Measurements from ENCODE around the gene RAD54L.
"Not testable (repeated sequence)": the region's sequence is repeated elsewhere in the genome, so short reads cannot be mapped to it uniquely, and the experiment has no call there.

The RAD54L gene

GRCh38 chr1:46242918-46243317 lies 4.6 kb upstream of the RAD54L start:
- DNase-seq, result no peak

GRCh38 chr1:46243831-46244230 lies 3.7 kb upstream of the RAD54L start:
- not testable (repeated sequence) for DNase-seq

- DNase-seq, result peak; percentile 9
These were observed 2.7 kb upstream of the RAD54L start for GRCh38 chr1:46244656-46245371.

GRCh38 chr1:46246136-46246535 lies 1.4 kb upstream of the RAD54L start:
- DNase-seq, result not testable (repeated sequence)

GRCh38 chr1:46246548-46247435 lies 771 bp upstream of the RAD54L start:
- DNase-seq, result peak; percentile 61

- peak; percentile 31 for DNase-seq
These were observed 758 bp downstream of the RAD54L start for GRCh38 chr1:46248122-46248920.

- DNase-seq, result no peak
These were observed 7.1 kb downstream of the RAD54L start for GRCh38 chr1:46254668-46255067.

- DNase-seq, result no peak
These were observed 9.0 kb downstream of the RAD54L start for GRCh38 chr1:46256523-46256922.

- no peak for DNase-seq
These were observed 14.9 kb downstream of the RAD54L start for GRCh38 chr1:46262508-46262907.

- no peak for DNase-seq
These were observed 15.6 kb downstream of the RAD54L start for GRCh38 chr1:46263146-46263545.

- DNase-seq, result no peak
These were observed 21.0 kb downstream of the RAD54L start for GRCh38 chr1:46268578-46268977.

- DNase-seq, result no peak
These were observed 26.9 kb downstream of the RAD54L start for GRCh38 chr1:46274225-46275029.

GRCh38 chr1:46275030-46275337 lies 27.4 kb downstream of the RAD54L start:
- DNase-seq, result no peak

GRCh38 chr1:46277658-46278373 lies 30.3 kb downstream of the RAD54L start:
- no peak for DNase-seq

GRCh38 chr1:46278807-46279206 lies 31.2 kb downstream of the RAD54L start:
- no peak for DNase-seq

- no peak for DNase-seq
These were observed 32.5 kb downstream of the RAD54L start for GRCh38 chr1:46280092-46280491.

GRCh38 chr1:46281021-46281420 lies 33.5 kb downstream of the RAD54L start:
- no peak for DNase-seq

GRCh38 chr1:46284058-46284457 lies 36.5 kb downstream of the RAD54L start:
- no peak for DNase-seq

GRCh38 chr1:46284597-46285564 lies 37.3 kb downstream of the RAD54L start:
- no peak for DNase-seq

GRCh38 chr1:46285730-46286477 lies 38.3 kb downstream of the RAD54L start:
- DNase-seq, result no peak

Measured in GDM1 (cell line).